HL-60 (cell line): ENCODE results near the gene TFF3.

ENCODE experiments used
- GABPA ChIP-seq: IDR thresholded peaks from 2 replicates; pipeline ENCODE4 v1.6.1; 2012; ENCODE audit warnings: low read depth
- POLR2AphosphoS5 ChIP-seq: IDR thresholded peaks from 2 replicates; pipeline ENCODE4 v1.6.1; 2012; ENCODE audit warnings: low read depth
- SPI1 ChIP-seq: IDR thresholded peaks from 2 replicates; pipeline ENCODE4 v1.6.1; 2012; ENCODE audit warnings: low read depth, mild to moderate bottlenecking, borderline replicate concordance
- TF ChIP-seq, protein P1 (sequence below): IDR thresholded peaks from one replicate; pipeline ENCODE4 v1.5.1; 2011; ENCODE audit warnings: low read length, control low read depth, inconsistent platforms; ENCODE audit not compliant: insufficient read depth
- TF ChIP-seq, protein P2 (sequence below): IDR thresholded peaks from 2 replicates; pipeline ENCODE4 v1.6.1; 2012; ENCODE audit warnings: low read depth; ENCODE audit not compliant: insufficient replicate concordance

DNA sequence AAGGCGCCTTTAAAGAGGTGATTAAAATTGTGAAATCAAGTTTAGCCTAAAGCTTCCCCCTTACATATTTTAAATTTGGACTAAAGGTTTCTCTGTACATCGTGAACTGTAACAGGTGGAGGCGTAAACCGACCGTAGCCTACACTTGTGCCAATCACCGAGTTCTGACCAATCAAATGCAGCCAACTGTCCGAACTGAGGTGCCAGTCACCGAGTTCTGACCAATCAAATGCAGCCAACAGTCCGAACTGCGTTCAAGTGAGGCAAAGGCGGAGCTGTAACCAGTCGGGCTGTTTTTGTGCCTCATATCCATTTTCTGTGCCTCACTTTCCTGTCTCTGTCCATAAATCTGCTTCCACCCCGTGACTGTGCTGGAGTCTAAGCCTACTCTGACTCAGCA lies 43.7 kb upstream of the TFF3 start:
- TF ChIP-seq GABPA (no peak), POLR2AphosphoS5 (no peak), SPI1 (no peak)
- TF ChIP-seq, protein P1, sequence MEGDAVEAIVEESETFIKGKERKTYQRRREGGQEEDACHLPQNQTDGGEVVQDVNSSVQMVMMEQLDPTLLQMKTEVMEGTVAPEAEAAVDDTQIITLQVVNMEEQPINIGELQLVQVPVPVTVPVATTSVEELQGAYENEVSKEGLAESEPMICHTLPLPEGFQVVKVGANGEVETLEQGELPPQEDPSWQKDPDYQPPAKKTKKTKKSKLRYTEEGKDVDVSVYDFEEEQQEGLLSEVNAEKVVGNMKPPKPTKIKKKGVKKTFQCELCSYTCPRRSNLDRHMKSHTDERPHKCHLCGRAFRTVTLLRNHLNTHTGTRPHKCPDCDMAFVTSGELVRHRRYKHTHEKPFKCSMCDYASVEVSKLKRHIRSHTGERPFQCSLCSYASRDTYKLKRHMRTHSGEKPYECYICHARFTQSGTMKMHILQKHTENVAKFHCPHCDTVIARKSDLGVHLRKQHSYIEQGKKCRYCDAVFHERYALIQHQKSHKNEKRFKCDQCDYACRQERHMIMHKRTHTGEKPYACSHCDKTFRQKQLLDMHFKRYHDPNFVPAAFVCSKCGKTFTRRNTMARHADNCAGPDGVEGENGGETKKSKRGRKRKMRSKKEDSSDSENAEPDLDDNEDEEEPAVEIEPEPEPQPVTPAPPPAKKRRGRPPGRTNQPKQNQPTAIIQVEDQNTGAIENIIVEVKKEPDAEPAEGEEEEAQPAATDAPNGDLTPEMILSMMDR = no peak
- TF ChIP-seq, protein P2, sequence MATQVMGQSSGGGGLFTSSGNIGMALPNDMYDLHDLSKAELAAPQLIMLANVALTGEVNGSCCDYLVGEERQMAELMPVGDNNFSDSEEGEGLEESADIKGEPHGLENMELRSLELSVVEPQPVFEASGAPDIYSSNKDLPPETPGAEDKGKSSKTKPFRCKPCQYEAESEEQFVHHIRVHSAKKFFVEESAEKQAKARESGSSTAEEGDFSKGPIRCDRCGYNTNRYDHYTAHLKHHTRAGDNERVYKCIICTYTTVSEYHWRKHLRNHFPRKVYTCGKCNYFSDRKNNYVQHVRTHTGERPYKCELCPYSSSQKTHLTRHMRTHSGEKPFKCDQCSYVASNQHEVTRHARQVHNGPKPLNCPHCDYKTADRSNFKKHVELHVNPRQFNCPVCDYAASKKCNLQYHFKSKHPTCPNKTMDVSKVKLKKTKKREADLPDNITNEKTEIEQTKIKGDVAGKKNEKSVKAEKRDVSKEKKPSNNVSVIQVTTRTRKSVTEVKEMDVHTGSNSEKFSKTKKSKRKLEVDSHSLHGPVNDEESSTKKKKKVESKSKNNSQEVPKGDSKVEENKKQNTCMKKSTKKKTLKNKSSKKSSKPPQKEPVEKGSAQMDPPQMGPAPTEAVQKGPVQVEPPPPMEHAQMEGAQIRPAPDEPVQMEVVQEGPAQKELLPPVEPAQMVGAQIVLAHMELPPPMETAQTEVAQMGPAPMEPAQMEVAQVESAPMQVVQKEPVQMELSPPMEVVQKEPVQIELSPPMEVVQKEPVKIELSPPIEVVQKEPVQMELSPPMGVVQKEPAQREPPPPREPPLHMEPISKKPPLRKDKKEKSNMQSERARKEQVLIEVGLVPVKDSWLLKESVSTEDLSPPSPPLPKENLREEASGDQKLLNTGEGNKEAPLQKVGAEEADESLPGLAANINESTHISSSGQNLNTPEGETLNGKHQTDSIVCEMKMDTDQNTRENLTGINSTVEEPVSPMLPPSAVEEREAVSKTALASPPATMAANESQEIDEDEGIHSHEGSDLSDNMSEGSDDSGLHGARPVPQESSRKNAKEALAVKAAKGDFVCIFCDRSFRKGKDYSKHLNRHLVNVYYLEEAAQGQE = no peak
